ENCODE data around the gene BEST3.
A peak's percentile ranks its signal among the peaks of the same experiment; 100 is the strongest.

Gene BEST3

DNA sequence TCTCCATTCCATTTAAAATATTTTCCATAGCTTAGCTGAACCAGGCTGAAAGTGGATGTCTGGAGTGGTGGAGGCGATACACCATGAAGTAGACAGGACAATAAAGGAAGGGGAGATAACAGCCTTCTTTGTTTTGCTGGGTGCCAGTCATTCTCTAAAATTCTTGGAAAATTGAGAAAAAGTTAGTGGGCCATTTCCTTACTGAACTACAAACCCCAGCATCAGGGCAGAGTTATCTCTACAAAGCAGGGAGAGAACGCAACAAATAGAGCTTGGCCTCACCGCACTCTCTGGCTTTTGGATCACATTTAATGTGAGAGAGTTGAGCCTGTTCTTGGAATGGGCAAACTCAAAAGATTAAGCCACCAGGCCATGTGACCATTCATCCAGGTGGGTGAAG, 47.2 kb downstream of the BEST3 start:
- no peak overlapping the region for H3K27ac Mint-ChIP-seq
- no peaks in the 10 kb centered on the region for H3K36me3 Mint-ChIP-seq (ENCODE audit: low read depth)
- DNase-seq (ENCODE audit: low spot score) = no peak
- no peaks in the 10 kb centered on the region for H3K9me3 Mint-ChIP-seq
- no peak overlapping the region for H3K4me3 Mint-ChIP-seq
- H3K27me3 Mint-ChIP-seq (ENCODE audit: low read depth) = peaks cover 31% of the 10 kb centered on the region
- H3K4me1 Mint-ChIP-seq (ENCODE audit: low read depth) = no peaks in the 10 kb centered on the region

DNA sequence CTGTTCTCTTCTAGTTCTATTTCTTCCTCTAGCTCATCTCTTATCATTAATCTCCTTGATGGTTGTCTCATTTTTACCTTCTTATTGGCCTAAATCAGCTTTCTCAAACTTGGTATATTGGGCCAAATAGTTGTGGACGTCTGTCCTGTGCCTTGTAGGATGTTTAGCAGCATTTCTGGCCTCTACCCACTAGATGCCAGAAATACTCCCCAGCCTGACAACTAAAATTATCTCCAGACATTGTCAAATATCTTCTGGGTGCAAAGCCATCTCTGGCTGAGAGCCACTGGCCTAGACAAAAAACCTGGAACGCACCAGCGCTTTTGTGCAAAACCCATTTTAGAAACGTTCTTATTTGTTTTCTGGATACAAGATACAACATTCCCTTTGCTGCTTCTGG, 49.6 kb downstream of the BEST3 start:
- no peaks in the 10 kb centered on the region for H3K9me3 Mint-ChIP-seq
- H3K4me1 Mint-ChIP-seq (ENCODE audit: low read depth) = no peaks in the 10 kb centered on the region
- no peak overlapping the region for H3K4me3 Mint-ChIP-seq
- H3K27me3 Mint-ChIP-seq (ENCODE audit: low read depth) = peaks cover 36% of the 10 kb centered on the region
- no peak for DNase-seq (ENCODE audit: low spot score)
- H3K36me3 Mint-ChIP-seq (ENCODE audit: low read depth) = no peaks in the 10 kb centered on the region
- no peak overlapping the region for H3K27ac Mint-ChIP-seq

DNA sequence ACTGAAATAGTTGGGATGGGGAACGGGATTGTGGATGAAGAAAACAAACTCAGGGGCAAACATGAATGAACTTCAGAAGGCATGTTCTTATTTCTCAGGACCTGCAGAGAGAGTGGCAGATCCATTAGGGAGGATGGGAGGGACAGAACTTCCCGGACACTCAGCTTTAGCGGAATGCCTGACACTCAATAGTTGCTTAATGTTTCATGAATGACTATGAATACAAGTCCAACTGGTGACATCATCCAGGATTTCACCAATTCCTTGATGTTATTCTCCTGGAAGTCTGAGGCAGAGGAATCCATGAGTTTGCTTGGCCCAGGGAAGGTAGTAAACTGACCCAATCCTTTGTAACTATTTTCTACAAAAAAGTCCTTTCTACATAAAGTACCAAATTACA, 50.6 kb downstream of the BEST3 start:
- Mint-ChIP-seq H3K4me3 (no peak overlapping the region), H3K4me1 (ENCODE audit: low read depth) (no peaks in the 10 kb centered on the region), H3K27ac (no peak overlapping the region), H3K9me3 (no peaks in the 10 kb centered on the region), H3K36me3 (ENCODE audit: low read depth) (no peaks in the 10 kb centered on the region), H3K27me3 (ENCODE audit: low read depth) (peaks cover 34% of the 10 kb centered on the region)
- no peak for DNase-seq (ENCODE audit: low spot score)

DNA sequence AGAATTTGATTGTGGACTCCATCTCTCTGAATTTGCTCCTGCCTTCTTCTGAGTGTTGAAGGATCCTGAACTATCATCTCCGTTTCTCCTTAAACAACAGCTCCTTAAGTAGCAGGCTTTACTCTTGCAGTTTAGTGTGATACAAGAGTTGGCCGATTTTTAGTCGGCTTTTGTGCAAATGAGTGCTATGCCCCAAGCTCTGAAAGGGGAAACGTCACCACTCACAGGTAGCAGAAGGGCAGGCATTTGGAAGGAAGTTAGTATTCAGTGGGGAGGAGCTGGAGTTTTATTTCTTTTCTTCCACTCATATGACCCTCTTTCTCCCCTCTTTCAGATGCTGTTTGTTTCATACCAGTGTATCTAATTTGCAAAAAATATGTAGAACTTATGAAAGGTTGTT, 51.9 kb downstream of the BEST3 start:
- no peaks in the 10 kb centered on the region for H3K9me3 Mint-ChIP-seq
- H3K27ac Mint-ChIP-seq = no peak overlapping the region
- H3K4me1 Mint-ChIP-seq (ENCODE audit: low read depth) = no peaks in the 10 kb centered on the region
- H3K36me3 Mint-ChIP-seq (ENCODE audit: low read depth) = no peaks in the 10 kb centered on the region
- no peak for DNase-seq (ENCODE audit: low spot score)
- H3K27me3 Mint-ChIP-seq (ENCODE audit: low read depth) = peaks cover 36% of the 10 kb centered on the region
- H3K4me3 Mint-ChIP-seq = no peak overlapping the region

DNA sequence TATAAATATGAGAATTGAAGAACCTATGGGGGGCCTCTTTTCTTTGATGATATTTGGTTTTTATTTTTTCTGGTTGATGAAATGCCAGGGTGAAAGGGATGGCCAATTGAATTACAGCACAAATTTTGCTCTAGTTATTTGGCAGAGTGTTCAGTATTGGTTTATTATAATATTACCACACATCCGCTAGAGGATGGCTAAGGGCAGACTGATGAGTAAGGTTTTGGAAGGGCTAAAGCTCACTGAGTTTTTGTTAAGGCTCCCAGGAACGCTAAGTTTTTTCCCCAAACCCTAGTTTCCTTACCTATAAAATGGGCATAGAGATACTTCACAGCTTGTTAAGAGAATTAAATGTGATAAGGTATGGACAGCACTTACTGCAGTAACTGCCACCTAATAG, 54.1 kb downstream of the BEST3 start:
- Mint-ChIP-seq H3K36me3 (ENCODE audit: low read depth) (no peaks in the 10 kb centered on the region), H3K9me3 (no peaks in the 10 kb centered on the region), H3K4me3 (no peak overlapping the region), H3K27ac (no peak overlapping the region), H3K4me1 (ENCODE audit: low read depth) (no peaks in the 10 kb centered on the region), H3K27me3 (ENCODE audit: low read depth) (peaks cover 24% of the 10 kb centered on the region)
- no peak for DNase-seq (ENCODE audit: low spot score)

DNA sequence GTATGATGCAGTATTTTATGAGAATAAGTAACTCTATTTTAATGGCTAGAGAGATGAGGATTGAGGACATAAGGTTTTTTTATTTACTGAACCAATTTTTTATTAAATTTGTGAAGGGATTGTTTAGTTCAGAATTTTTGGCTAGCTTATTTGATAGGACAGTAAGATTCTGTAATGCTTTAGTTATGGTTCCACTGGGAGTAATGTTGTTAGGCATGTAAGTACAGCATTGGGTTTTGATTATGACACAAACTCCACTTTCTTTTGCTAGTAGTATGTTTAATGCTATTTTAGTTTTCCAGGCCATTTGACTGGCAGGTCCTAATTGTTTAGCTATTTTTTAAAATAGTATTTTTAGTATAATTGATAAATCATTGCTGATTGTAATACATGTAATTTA, 54.6 kb downstream of the BEST3 start:
- Mint-ChIP-seq H3K9me3 (no peaks in the 10 kb centered on the region), H3K27ac (no peak overlapping the region), H3K4me1 (ENCODE audit: low read depth) (peaks cover 1% of the 10 kb centered on the region), H3K4me3 (no peak overlapping the region), H3K36me3 (ENCODE audit: low read depth) (no peaks in the 10 kb centered on the region), H3K27me3 (ENCODE audit: low read depth) (peaks cover 20% of the 10 kb centered on the region)
- DNase-seq (ENCODE audit: low spot score) = no peak

DNA sequence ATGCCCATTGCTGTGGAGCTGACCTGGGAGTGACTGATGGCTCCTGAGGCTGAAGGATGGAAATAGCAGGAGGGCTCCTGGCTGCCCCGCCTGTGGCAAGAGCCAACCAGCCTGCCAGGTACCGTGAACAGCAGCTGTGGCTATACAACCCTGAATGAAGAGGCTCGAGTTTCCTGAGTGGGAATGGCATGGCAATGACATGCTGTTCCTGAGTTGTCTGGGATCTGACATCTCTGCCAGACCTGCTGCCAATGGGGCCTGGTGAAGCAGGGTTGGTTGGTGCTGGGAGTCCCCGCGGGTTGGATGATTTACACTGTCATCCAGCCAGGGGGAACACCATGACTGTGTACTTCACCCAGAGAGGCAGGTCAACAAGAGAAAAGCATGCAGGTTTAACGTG, 56.6 kb downstream of the BEST3 start:
- peaks cover 12% of the 10 kb centered on the region for H3K27me3 Mint-ChIP-seq (ENCODE audit: low read depth)
- no peaks in the 10 kb centered on the region for H3K9me3 Mint-ChIP-seq
- H3K36me3 Mint-ChIP-seq (ENCODE audit: low read depth) = no peaks in the 10 kb centered on the region
- no peak for DNase-seq (ENCODE audit: low spot score)
- no peak overlapping the region for H3K4me3 Mint-ChIP-seq
- H3K27ac Mint-ChIP-seq = no peak overlapping the region
- peaks cover 2% of the 10 kb centered on the region for H3K4me1 Mint-ChIP-seq (ENCODE audit: low read depth)

DNA sequence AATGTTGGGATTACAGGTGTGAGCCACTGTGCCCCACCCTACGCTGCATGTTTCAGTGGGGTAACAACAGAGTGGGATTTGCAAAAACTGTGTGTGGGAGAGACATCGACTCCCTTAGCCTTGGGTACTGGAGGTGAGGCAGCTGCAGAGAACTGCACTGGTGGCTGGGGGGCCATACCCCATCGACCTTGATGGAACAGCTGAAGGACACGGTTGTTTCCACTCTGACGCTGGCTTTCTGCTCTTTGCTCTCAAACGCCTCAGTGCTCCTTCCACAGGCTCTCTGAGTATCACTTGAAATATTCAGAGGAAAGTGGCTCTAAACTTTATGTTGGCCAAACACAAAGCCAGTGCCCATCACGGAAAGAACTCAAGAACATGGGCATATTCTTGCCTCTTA, 57.6 kb downstream of the BEST3 start:
- H3K9me3 Mint-ChIP-seq = no peaks in the 10 kb centered on the region
- no peak for DNase-seq (ENCODE audit: low spot score)
- H3K27me3 Mint-ChIP-seq (ENCODE audit: low read depth) = peaks cover 9% of the 10 kb centered on the region
- peaks cover 2% of the 10 kb centered on the region for H3K4me1 Mint-ChIP-seq (ENCODE audit: low read depth)
- no peak overlapping the region for H3K27ac Mint-ChIP-seq
- H3K4me3 Mint-ChIP-seq = no peak overlapping the region
- no peaks in the 10 kb centered on the region for H3K36me3 Mint-ChIP-seq (ENCODE audit: low read depth)

DNA sequence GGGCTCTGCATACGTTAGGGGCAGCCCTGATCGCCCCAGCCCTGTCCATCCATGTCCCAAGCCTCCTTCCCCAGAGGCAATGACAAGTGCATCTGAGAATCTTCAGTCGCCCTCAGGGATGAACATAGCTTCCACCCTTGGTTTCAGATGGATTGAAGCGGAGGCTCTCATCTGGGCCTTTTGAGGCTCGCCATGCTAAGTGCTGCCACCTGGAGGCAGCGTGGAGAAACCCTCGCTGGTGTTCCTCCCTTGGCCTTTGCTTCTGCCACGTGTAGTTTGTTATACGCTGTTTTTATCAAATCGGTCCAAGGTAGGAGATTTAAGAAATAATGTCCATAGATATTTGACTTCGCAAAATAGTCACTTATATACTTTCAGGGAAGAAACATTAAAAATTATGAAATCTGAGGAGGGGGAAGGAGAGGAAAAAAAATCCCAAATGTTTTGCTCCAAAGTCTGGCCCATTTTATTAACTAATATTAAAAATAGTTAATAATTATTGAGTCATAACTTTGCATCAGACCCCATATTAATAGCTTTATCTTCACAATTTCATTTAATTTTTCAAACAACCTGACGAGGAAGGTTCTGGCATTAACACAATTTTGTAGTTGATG, 59.6 kb downstream of the BEST3 start:
- Mint-ChIP-seq H3K36me3 (ENCODE audit: low read depth) (no peaks in the 10 kb centered on the region), H3K27me3 (ENCODE audit: low read depth) (peaks cover 6% of the 10 kb centered on the region), H3K4me3 (no peak overlapping the region), H3K9me3 (no peaks in the 10 kb centered on the region), H3K4me1 (ENCODE audit: low read depth) (peaks cover 2% of the 10 kb centered on the region), H3K27ac (no peak overlapping the region)
- peak; percentile 30 for DNase-seq (ENCODE audit: low spot score)

DNA sequence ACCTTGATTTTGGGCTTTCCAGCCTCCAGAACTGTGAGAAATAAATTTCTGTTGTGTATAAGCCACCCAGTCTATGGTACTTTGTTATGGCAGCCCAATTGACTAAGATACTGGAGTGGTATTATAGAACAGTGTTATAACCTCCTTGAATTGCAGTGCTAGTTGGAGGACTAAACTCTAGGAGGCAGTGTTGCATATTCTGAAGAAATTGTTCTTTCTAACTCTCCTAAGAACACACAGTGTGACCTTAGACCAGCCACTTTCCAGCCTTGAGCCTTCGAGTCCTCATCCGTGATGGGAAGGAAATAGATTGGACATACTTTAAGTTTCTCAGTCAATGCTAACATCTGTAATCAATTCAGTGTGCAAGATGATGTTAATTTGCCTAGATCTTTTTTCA, 66.0 kb downstream of the BEST3 start:
- no peak for DNase-seq (ENCODE audit: low spot score)
- Mint-ChIP-seq H3K27ac (no peak overlapping the region), H3K4me1 (ENCODE audit: low read depth) (no peaks in the 10 kb centered on the region), H3K27me3 (ENCODE audit: low read depth) (peaks cover 2% of the 10 kb centered on the region), H3K36me3 (ENCODE audit: low read depth) (no peaks in the 10 kb centered on the region), H3K9me3 (no peaks in the 10 kb centered on the region), H3K4me3 (no peak overlapping the region)

DNA sequence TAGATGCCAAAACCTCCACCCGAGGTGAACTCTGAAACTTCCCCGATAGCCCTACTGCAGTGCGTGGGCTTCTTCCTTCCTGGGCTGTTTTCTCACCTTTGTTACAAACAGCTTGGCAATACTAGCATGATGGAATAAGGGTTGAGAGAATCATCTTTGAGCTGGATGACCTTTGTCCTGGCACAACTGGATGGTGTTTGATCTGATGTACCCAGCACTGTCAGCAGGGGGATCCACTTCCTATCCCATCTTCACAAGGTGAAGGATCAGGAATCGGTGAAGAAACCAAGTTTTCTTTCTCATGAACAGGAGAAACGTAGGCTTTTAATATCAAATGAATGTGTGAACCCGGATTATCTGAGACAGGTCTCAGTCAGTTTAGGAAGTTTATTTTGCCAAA, 68.9 kb downstream of the BEST3 start:
- no peak overlapping the region for H3K27ac Mint-ChIP-seq
- no peaks in the 10 kb centered on the region for H3K9me3 Mint-ChIP-seq

DNA sequence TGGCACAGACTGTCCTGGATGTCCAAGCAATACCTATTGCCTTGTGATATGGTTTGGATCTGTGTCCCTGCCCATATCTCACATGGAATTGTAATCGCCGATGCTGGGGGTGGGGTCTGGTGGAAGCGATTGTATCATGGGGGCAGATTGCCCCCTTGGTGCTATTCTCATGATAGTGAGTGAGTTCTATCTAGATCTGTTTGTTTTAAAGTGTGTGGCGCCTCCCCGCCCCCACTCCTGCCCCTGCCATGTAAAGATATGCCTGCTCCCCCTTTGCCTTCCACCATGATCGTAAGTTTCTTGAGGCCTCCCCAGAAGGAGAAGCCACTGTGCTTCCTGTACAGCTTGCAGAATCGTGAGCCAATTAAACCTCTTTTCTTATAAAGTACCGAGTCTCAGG, 71.6 kb downstream of the BEST3 start:
- DNase-seq (ENCODE audit: low spot score) = no peak
- Mint-ChIP-seq H3K9me3 (no peaks in the 10 kb centered on the region), H3K36me3 (ENCODE audit: low read depth) (no peaks in the 10 kb centered on the region), H3K4me3 (no peak overlapping the region), H3K27me3 (ENCODE audit: low read depth) (no peaks in the 10 kb centered on the region), H3K4me1 (ENCODE audit: low read depth) (no peaks in the 10 kb centered on the region), H3K27ac (no peak overlapping the region)

More for the DNA sequence above, 68.9 kb downstream of the BEST3 start:
- DNase-seq (ENCODE audit: low spot score) = no peak
- H3K4me1 Mint-ChIP-seq (ENCODE audit: low read depth) = no peaks in the 10 kb centered on the region
- no peaks in the 10 kb centered on the region for H3K36me3 Mint-ChIP-seq (ENCODE audit: low read depth)
- H3K4me3 Mint-ChIP-seq = no peak overlapping the region
- no peaks in the 10 kb centered on the region for H3K27me3 Mint-ChIP-seq (ENCODE audit: low read depth)

DNA sequence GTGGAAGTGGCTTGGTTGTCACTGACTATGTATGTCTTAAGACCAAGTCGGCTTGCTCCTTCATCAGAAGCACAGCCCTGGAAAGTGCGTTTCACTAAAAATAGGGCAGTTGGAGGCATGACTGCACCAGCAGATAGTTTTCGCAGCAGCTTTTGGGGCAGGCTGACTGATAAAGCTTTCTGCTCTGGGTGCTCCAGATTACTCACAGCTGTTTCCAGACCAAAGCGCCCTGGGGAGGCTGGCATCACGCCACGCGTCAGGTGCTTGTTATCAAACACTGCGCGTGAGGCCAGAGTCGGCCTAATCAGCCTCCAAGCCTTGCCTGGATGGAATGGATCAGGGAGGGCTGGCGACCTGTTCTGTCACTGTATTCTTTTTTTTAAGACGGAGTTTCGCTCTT, 75.1 kb downstream of the BEST3 start:
- DNase-seq (ENCODE audit: low spot score) = no peak
- no peaks in the 10 kb centered on the region for H3K9me3 Mint-ChIP-seq
- no peaks in the 10 kb centered on the region for H3K27me3 Mint-ChIP-seq (ENCODE audit: low read depth)
- H3K4me1 Mint-ChIP-seq (ENCODE audit: low read depth) = no peaks in the 10 kb centered on the region
- H3K4me3 Mint-ChIP-seq = no peak overlapping the region
- H3K36me3 Mint-ChIP-seq (ENCODE audit: low read depth) = no peaks in the 10 kb centered on the region
- H3K27ac Mint-ChIP-seq = no peak overlapping the region

DNA sequence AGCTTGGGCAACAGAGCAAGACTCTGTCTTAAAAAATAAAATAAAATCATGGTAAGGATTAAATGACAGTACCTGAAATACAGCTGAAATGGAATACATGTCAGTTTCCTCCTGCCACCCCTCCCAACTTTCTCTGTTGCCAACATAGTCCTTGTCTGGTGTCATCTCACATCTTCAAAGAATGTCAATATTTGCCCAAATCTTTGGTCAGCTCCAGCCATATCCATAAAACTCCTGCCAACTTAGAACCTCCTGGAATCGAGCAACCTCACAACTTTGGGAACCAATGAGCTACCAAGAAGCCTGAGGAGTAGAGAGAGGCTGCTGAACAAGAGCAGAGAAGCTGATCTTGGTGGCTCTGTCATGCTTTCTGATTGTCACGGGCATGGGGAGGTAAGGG, 77.6 kb downstream of the BEST3 start:
- no peaks in the 10 kb centered on the region for H3K9me3 Mint-ChIP-seq
- H3K4me3 Mint-ChIP-seq = no peak overlapping the region
- H3K36me3 Mint-ChIP-seq (ENCODE audit: low read depth) = no peaks in the 10 kb centered on the region
- no peak for DNase-seq (ENCODE audit: low spot score)
- peaks cover 3% of the 10 kb centered on the region for H3K27me3 Mint-ChIP-seq (ENCODE audit: low read depth)
- no peaks in the 10 kb centered on the region for H3K4me1 Mint-ChIP-seq (ENCODE audit: low read depth)
- no peak overlapping the region for H3K27ac Mint-ChIP-seq

DNA sequence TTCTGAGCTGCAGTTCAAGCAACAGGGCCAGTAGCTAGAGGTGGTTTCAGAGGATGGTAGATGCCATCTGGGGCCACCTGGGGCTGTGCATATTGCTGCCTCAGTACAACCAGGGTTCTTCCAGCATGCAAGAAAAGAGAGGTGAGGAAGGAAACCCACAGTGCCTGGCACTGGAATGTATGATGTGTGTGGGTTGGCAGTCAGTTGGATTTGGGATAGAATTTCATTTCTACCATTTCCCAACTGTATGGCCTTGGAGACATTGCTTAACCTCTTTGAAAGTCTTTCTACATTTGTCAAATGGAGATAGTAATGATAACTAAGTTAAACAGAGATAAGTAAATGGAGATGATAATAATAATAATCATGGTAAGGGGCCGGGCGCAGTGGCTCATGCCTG, 78.2 kb downstream of the BEST3 start:
- no peak for DNase-seq (ENCODE audit: low spot score)
- Mint-ChIP-seq H3K4me1 (ENCODE audit: low read depth) (no peaks in the 10 kb centered on the region), H3K9me3 (no peaks in the 10 kb centered on the region), H3K27me3 (ENCODE audit: low read depth) (peaks cover 3% of the 10 kb centered on the region), H3K27ac (no peak overlapping the region), H3K4me3 (no peak overlapping the region), H3K36me3 (ENCODE audit: low read depth) (no peaks in the 10 kb centered on the region)

Data from T-helper 2 cell treated with Interferon-gamma antibody and Interleukin-4, amounts not matched to agents 5 μg/mL and 100 μg/mL, for 36 hours (primary cell).